Cortex of kidney (tissue), 1 donor: ENCODE results near the gene CLNK.

Experiments used
- DNase-seq: peaks from one replicate; lab custom pipeline; 2025; lab: John Stamatoyannopoulos, UW

CLNK gene

DNA sequence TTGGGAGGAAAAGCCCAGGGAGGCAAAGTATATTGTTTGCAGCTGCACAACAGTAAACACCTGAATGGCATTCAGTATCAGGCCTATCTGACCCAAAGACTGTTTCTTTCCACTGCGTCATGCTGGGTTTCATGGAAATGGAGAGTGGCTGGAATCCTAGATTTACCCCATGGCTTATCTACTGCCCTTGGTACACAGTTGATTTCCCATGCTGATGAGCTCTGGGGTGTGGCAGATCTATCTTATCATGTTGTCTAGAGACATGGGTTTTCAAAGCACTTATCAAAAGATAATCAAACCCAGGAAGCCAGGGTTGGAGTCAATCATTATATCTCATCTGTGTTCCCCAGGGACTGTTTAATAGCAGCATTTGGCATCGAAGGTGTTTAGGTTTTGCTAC, 72.1 kb downstream of the CLNK start:
- DNase-seq, result no peak

- no peak for DNase-seq
Observed at GRCh38 chr4:10611673-10612072, 72.9 kb downstream of the CLNK start.

GRCh38 chr4:10608501-10609219, 75.9 kb downstream of the CLNK start:
- DNase-seq, result no peak

DNA sequence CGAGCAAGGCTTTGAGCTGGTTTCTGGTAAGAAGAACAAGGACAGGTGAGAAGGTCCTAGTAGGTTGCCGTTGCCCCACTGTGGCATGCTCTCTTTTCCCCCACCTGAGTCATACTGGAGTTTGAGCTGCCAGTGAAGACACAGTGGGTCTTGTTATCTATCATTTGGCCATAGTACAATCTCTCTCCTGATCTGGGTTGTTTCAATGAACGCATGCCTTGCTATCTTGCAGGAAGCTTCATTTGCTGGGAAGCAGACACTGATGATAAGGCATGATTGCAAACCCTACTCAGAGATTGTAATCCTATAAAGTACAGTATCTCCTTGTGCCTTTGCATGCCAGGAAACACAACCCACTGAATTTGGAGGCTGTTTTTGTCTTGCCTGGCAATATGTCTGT, 77.4 kb downstream of the CLNK start:
- DNase-seq, result no peak

GRCh38 chr4:10606483-10607155, 77.9 kb downstream of the CLNK start:
- no peak for DNase-seq

- no peak for DNase-seq
Observed at GRCh38 chr4:10605746-10606482, 78.7 kb downstream of the CLNK start.

GRCh38 chr4:10605031-10605430, 79.5 kb downstream of the CLNK start:
- no peak for DNase-seq

DNA sequence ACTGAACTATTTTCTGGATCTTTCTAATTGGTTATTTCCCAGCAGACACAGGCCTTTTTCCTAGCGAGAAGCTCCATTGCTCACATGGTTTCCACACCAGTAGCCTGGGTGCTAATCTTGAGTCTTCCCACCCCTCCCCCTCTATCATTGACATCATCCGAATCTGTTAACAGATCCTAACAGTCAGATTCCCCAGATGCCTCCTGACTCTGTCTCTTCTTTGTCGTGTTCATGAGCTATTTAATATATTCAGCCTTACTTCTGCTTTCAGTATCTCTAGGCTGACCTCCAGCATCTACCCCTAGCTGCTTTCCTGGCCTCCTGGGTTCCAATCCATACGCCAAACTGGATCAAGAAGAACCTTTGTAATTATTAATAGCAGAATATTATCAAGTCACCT, 85.0 kb downstream of the CLNK start:
- DNase-seq, result no peak

DNA sequence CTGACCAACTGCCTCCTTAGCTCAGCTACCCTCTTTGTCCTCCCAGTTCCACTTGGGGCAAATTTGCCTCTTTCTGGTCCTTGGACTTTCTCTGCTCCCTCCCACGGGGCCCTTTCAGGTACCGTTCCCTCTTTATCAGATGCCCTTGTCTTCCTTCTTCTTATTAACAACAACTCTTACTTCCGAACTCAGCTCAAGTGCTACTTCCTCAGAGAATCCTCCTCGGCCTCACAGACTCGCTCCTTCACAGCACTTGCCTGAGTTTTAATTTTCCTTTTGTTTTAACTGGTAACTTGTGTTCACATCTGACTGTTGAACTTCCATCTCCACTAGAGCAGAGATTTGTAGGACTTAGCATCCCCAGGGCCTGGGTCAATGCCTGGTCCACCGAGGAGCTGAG, 85.7 kb downstream of the CLNK start:
- no peak for DNase-seq

GRCh38 chr4:10596586-10597290, 87.8 kb downstream of the CLNK start:
- DNase-seq, result no peak

DNA sequence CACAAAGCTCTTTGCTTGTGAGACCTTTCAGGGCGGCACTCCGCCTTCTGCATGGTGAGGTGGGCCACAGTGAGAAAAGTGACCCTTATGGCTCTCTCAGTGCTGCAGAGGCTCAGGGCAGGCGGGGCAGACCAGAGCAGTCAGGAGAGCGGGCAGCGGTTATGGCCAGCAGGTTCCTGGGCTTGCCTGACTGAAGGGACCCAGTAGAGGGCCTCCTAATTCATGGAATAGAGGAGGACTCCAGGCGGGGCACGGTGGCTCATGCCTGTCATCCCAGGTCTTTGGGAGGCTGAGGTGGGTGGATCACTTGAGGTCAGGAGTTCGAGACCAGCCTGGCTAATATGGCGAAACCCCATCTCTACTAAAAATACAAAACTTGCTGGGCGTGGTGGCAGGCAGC, 91.4 kb downstream of the CLNK start:
- DNase-seq, result no peak

- DNase-seq, result no peak
Observed at GRCh38 chr4:10590896-10591295, 93.7 kb downstream of the CLNK start.

DNA sequence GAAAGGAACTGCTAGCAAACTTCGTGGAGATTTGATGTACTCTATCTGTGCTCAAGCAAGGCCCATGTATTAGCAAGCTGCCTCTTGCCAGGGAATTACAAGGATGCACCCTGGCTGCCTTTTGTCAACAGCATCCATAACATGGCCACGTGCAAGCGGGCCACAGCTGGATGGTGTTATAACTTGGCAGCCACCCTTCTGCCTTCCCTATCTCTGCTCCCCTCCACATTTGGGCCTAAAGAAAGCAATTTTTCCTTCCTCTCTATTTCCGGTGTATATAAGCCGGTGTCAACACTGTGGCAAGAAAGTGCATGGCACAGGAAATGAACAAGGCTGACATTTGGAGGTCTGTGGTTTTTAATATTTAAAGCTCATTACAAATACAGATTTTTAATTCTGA, 94.8 kb downstream of the CLNK start:
- DNase-seq, result no peak

DNA sequence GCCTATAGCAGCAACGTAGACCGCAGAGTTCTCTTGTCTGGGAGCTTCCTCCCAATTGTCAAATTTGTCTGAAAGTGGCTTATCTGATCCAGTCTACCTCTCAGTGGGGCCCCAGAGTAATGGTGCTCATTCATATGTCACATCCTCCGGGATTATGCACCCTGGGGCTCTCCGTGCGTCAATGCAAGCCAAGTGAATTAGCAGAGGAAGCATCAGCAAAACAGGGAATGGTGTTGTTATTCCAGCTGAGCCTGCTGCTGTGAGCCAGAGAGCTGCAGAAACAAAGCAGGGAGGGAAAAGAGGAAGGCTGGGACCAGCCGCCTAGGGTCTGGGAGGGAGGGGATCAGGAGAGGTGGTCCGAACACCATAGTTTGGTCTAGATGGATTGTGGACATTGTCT, 95.2 kb downstream of the CLNK start:
- no peak for DNase-seq

GRCh38 chr4:10587697-10588096, 96.9 kb downstream of the CLNK start:
- DNase-seq, result no peak

GRCh38 chr4:10587296-10587695, 97.3 kb downstream of the CLNK start:
- DNase-seq, result no peak

- DNase-seq, result no peak
Observed at GRCh38 chr4:10584042-10584441, 100.5 kb downstream of the CLNK start.

DNA sequence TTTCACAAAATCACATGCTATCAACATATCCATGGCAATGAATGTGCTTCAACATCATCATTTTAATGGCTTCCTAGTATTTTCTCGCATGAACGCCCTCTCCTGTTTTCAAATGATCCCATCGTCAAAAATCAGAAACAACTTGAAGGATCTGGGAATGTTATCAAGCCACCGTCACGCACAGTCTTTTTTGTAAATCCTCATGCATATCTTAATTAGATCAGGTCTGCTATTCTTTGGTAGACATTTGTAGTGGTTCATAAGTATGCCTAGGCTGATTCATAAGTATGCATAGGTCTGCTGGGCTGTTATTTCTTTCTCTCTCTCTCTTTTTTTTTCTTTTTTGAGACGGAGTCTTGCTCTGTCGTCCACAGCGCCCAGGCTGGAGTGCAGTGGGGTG, 101.6 kb downstream of the CLNK start:
- DNase-seq, result no peak

- no peak for DNase-seq
Observed at GRCh38 chr4:10582059-10582686, 102.4 kb downstream of the CLNK start.

DNA sequence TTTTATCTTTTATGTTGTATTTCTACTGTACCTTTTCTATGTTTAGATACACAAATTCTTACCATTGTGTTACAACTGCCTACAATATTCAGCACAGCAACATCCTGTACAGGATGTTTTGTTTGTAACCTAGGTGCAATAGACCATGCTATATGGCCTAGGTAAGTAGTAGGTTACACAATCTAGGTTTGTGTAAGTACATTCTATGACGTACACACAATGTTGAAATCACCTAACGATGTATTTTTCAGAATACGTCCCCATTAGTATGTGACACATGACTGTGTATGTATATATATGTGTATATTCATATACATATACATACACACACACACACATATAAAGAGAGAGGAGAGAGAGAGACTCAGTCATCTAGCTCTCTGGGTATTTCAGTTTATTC, 103.5 kb downstream of the CLNK start:
- DNase-seq, result no peak

GRCh38 chr4:10579648-10580047, 104.9 kb downstream of the CLNK start:
- DNase-seq, result no peak
